HepG2 (cell line): ENCODE data around the gene FLAD1. TPM values are rescaled to one million over a fixed set of nuclear protein-coding genes. Genes with fewer than 3 reads are reported as not detected.

Experiments
- ARID3A ChIP-seq: IDR thresholded peaks from 2 replicates; pipeline ENCODE4 v1.6.1; 2012; ENCODE audit warnings: low read depth, low read length, improper control_type of control experiment
- ARNT ChIP-seq: fragments of 450-650 bp; IDR thresholded peaks from 2 replicates; pipeline ENCODE4 v1.6.1; 2017
- CAMTA2 ChIP-seq: sonication (generic); formaldehyde crosslinking; IDR thresholded peaks from 2 replicates; pipeline ENCODE4 v1.4.0; 2020; ENCODE audit warnings: mild to moderate bottlenecking, missing genetic modification reagents, borderline replicate concordance
- CBX2 ChIP-seq, 2 experiments: fragments of 200-600 bp in 1 of 2; sonication (generic); formaldehyde crosslinking in 1 of 2; IDR thresholded peaks; 2 replicates each; pipeline versions ENCODE4 v1.7.0 to v1.8.1; 2018 to 2022; ENCODE audit warnings: low read depth in 2 of 2, low read length in 1 of 2, mild to moderate bottlenecking in 1 of 2, missing genetic modification reagents in 1 of 2
- ETV5 ChIP-seq: IDR thresholded peaks from 2 replicates; pipeline ENCODE4 v1.6.1; 2018; ENCODE audit warnings: missing biosample characterization, missing genetic modification reagents, inconsistent platforms, borderline replicate concordance
- FOXO4 ChIP-seq: sonication (generic); formaldehyde crosslinking; conservative IDR thresholded peaks from 2 replicates; pipeline ENCODE4 v1.8.1; 2023; ENCODE audit warnings: missing genetic modification reagents
- NBN ChIP-seq: fragments of 450-650 bp; conservative IDR thresholded peaks from 2 replicates; pipeline ENCODE4 v1.6.1; 2017
- PITX1 ChIP-seq: sonication (generic); formaldehyde crosslinking; IDR thresholded peaks from 2 replicates; pipeline ENCODE4 v1.5.1; 2020; ENCODE audit warnings: mild to moderate bottlenecking, missing genetic modification reagents
- ZHX2 ChIP-seq, 2 experiments: sonication (generic) in 1 of 2; formaldehyde crosslinking in 1 of 2; IDR thresholded peaks; 2 replicates each; pipeline versions ENCODE4 v1.6.1 to v1.9.0; 2014 to 2022; ENCODE audit warnings: antibody characterized with exemption in 1 of 2, borderline replicate concordance in 1 of 2, inconsistent platforms in 1 of 2, low read depth in 1 of 2, missing genetic modification reagents in 1 of 2
- ZNF264 ChIP-seq: sonication (generic); formaldehyde crosslinking; IDR thresholded peaks from 2 replicates; pipeline ENCODE4 v1.4.0; 2020; ENCODE audit warnings: missing genetic modification reagents
- ZNF34 ChIP-seq: sonication (generic); formaldehyde crosslinking; IDR thresholded peaks from 2 replicates; pipeline ENCODE4 v1.4.0; 2020; ENCODE audit warnings: mild to moderate bottlenecking, missing genetic modification reagents, borderline replicate concordance
- ZNF570 ChIP-seq: sonication (generic); formaldehyde crosslinking; IDR thresholded peaks from 2 replicates; pipeline ENCODE4 v1.4.0; 2020; ENCODE audit warnings: mild to moderate bottlenecking, missing genetic modification reagents, borderline replicate concordance
- ZNF580 ChIP-seq: IDR thresholded peaks from 2 replicates; pipeline ENCODE4 v1.6.1; 2016; ENCODE audit warnings: low read depth, borderline replicate concordance
- ZNF777 ChIP-seq: sonication (generic); formaldehyde crosslinking; IDR thresholded peaks from 2 replicates; pipeline ENCODE4 v1.4.0; 2020; ENCODE audit warnings: missing genetic modification reagents
- ZSCAN20 ChIP-seq: sonication (generic); formaldehyde crosslinking; IDR thresholded peaks from 2 replicates; pipeline ENCODE4 v1.4.0; 2020; ENCODE audit warnings: missing genetic modification reagents, mild to moderate bottlenecking, borderline replicate concordance
- ZUFSP ChIP-seq: sonication (generic); formaldehyde crosslinking; IDR thresholded peaks from 2 replicates; pipeline ENCODE4 v1.9.0; 2021; ENCODE audit warnings: missing genetic modification reagents, mild to moderate bottlenecking, borderline replicate concordance
- polyA plus RNA-seq, 8 experiments: library from polyadenylated mRNA; depleted of rRNA in 3 of 8; stranded (reverse) in 7 of 8; unstranded in 1 of 8; fragments of >200 nt; fragmentation: Illumina TruSeq in 4 of 8; extraction: Trizol in 4 of 8; gene quantifications; 2 replicates each; pipeline versions ENCODE4 v1.2.1 to v1.2.3, GENCODE V29; 2011 to 2016; ENCODE audit warnings: low read depth in 4 of 8, missing spikeins in 1 of 8, mixed read lengths in 1 of 8; ENCODE audit not compliant: insufficient read depth in 1 of 8
- total RNA-seq, 5 experiments: library from RNA; depleted of rRNA; stranded (reverse); fragments of >200 nt; fragmentation: Illumina TruSeq; extraction: Trizol; gene quantifications; 2 replicates each; pipeline ENCODE4 v1.2.3, GENCODE V29; 2016; ENCODE audit warnings: low read depth in 1 of 5

FLAD1 gene
- total and polyA plus RNA-seq, 2 of the 13 experiments (the other 11 are each of a cell fraction or from before 2014, with no cell fraction given) = 25.9 to 32.8 TPM

- TF ChIP-seq ZHX2 (IDR thresholded peaks at IDR 0.05; ENCODE audit: low read depth) (no peak), ZHX2 (CRISPR knock-in tag; IDR thresholded peaks at IDR 0.05; ENCODE audit: borderline replicate concordance) (no peak), ETV5 (CRISPR knock-in tag) (peak; percentile 58; the same call in 1 of the 2 replicates), PITX1 (CRISPR knock-in tag) (peak; percentile 81; the same call in 1 of the 2 replicates), FOXO4 (CRISPR knock-in tag) (no peak), CAMTA2 (CRISPR knock-in tag) (no peak), ZNF580 (CRISPR knock-in tag) (no peak; the same call in 1 of the 2 replicates), ZNF570 (CRISPR knock-in tag) (no peak), ZNF777 (CRISPR knock-in tag) (no peak), CBX2 (IDR thresholded peaks at IDR 0.05; ENCODE audit: low read depth, low read length) (no peak), CBX2 (CRISPR knock-in tag; IDR thresholded peaks at IDR 0.05; ENCODE audit: low read depth) (0 out of 2 replicates have a peak, but pooled peaks have one; percentile 84), NBN (no peak), ZNF264 (CRISPR knock-in tag) (no peak), ZNF34 (CRISPR knock-in tag) (no peak), ZSCAN20 (CRISPR knock-in tag) (no peak), ARID3A (no peak), ZUFSP (CRISPR knock-in tag) (no peak), ARNT (no peak)
Measured at GRCh38 chr1:154974102-154974807, 8.9 kb upstream of the FLAD1 start, which contains the start of gene CKS1B (continued).
